ENCODE results near the gene NR2C2AP. TPM values are rescaled to one million over a fixed set of nuclear protein-coding genes. Genes with fewer than 3 reads are reported as not detected.

Gene NR2C2AP
- total RNA-seq, 1 experiment from 2014 or later: 25.7 TPM

- Histone ChIP-seq H3K36me3 (ENCODE audit: low read depth) (no peaks in the 10 kb centered on the region), H3K4me2 (no peak overlapping the region), H3K27ac (no peak overlapping the region), H3F3A (ENCODE audit: insufficient read depth, low read depth) (peaks cover 11% of the 10 kb centered on the region; the same call in 1 of the 2 replicates), H3K9me2 (ENCODE audit: insufficient read depth) (no peaks in the 10 kb centered on the region), H4K20me1 (ENCODE audit: insufficient read depth) (no peaks in the 10 kb centered on the region), H3K79me2 (ENCODE audit: low read depth) (peaks cover 21% of the 10 kb centered on the region), H3K9me3 (ENCODE audit: insufficient read depth, low read depth) (no peaks in the 10 kb centered on the region), H3K4me1 (replicated peaks; ENCODE audit: insufficient read depth) (peaks cover 14% of the 10 kb centered on the region), H3K4me3 (no peak overlapping the region), H2AFZ (no peak overlapping the region), H3K27me3 (ENCODE audit: insufficient read depth, low read depth) (peaks cover 16% of the 10 kb centered on the region; the same call in 1 of the 2 replicates)
- no peak for TF ChIP-seq EZH2 (IDR thresholded peaks at IDR 0.05; ENCODE audit: low read depth)
- TF ChIP-seq, protein P1, sequence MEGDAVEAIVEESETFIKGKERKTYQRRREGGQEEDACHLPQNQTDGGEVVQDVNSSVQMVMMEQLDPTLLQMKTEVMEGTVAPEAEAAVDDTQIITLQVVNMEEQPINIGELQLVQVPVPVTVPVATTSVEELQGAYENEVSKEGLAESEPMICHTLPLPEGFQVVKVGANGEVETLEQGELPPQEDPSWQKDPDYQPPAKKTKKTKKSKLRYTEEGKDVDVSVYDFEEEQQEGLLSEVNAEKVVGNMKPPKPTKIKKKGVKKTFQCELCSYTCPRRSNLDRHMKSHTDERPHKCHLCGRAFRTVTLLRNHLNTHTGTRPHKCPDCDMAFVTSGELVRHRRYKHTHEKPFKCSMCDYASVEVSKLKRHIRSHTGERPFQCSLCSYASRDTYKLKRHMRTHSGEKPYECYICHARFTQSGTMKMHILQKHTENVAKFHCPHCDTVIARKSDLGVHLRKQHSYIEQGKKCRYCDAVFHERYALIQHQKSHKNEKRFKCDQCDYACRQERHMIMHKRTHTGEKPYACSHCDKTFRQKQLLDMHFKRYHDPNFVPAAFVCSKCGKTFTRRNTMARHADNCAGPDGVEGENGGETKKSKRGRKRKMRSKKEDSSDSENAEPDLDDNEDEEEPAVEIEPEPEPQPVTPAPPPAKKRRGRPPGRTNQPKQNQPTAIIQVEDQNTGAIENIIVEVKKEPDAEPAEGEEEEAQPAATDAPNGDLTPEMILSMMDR (conservative IDR thresholded peaks at IDR 0.05): no peak
- CTCF ChIA-PET: no interaction called here
- no TSS peak for BruUV-seq (replicated peaks)
- POLR2A ChIA-PET (ENCODE audit: unreplicated experiment): no interaction called here
- intact Hi-C loops (cut with micrococcal nuclease; ENCODE audit: unreplicated experiment): no loop called here
- DNase-seq: no peak
Observed at GRCh38 chr19:19205416-19206410, 2.5 kb upstream of the NR2C2AP start.

DNA sequence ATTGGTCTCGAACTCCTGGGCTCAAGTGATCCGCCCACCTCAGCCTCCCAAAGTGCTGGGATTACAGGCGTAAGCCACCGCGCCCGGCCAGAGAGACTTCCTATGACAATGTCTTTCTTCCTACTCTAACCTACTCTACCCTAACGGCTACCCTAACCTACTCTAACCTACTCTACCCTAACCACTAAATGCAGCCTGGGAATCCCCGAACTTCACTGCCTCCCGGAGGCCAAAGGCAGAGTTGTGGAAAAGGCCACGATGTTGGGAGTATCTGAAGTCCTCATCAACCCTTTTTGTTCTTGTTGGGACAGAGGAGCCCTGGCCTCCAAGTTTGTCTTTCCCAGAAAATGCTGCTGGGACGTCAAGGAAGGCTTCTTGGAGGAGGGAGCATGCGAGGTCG lies 967 bp upstream of the NR2C2AP start:
- POLR2A ChIA-PET (ENCODE audit: unreplicated experiment): interaction anchor here (1.4 kb wide), 1 partner anchor 11 kb away, joined by 66 read pairs; no protein-coding TSS in a partner anchor
- intact Hi-C loops (cut with micrococcal nuclease; ENCODE audit: unreplicated experiment): no loop called here
- H3K36me3 ChIP-seq (ENCODE audit: low read depth): no peaks in the 10 kb centered on the region
- DNase-seq: no peak
- H3K9me2 ChIP-seq (ENCODE audit: insufficient read depth): no peaks in the 10 kb centered on the region
- CTCF ChIA-PET: no interaction called here
- H3K4me2 ChIP-seq: no peak overlapping the region
- peaks cover 21% of the 10 kb centered on the region; the same call in 1 of the 2 replicates for H3F3A ChIP-seq (ENCODE audit: insufficient read depth, low read depth)
- no peaks in the 10 kb centered on the region for H3K9me3 ChIP-seq (ENCODE audit: insufficient read depth, low read depth)
- no peaks in the 10 kb centered on the region for H4K20me1 ChIP-seq (ENCODE audit: insufficient read depth)
- peaks cover 21% of the 10 kb centered on the region for H3K79me2 ChIP-seq (ENCODE audit: low read depth)
- no TSS peak for BruUV-seq (replicated peaks)
- H3K4me3 ChIP-seq: no peak overlapping the region; the same call in 1 of the 2 replicates
- H3K27me3 ChIP-seq (ENCODE audit: insufficient read depth, low read depth): peaks cover 16% of the 10 kb centered on the region; the same call in 1 of the 2 replicates
- peaks cover 14% of the 10 kb centered on the region for H3K4me1 ChIP-seq (replicated peaks; ENCODE audit: insufficient read depth)
- H3K27ac ChIP-seq: no peak overlapping the region
- no peak overlapping the region for H2AFZ ChIP-seq
- TF ChIP-seq EZH2 (IDR thresholded peaks at IDR 0.05; ENCODE audit: low read depth): no peak
- TF ChIP-seq, protein P1 (conservative IDR thresholded peaks at IDR 0.05): no peak

- no peaks in the 10 kb centered on the region for H3K9me2 ChIP-seq (ENCODE audit: insufficient read depth)
- no peak for TF ChIP-seq EZH2 (IDR thresholded peaks at IDR 0.05; ENCODE audit: low read depth)
- TF ChIP-seq, protein P1 (conservative IDR thresholded peaks at IDR 0.05): no peak
- H3K4me3 ChIP-seq: peak overlapping the region; percentile 91
- peaks cover 25% of the 10 kb centered on the region for H3F3A ChIP-seq (ENCODE audit: insufficient read depth, low read depth)
- H3K27ac ChIP-seq: peak overlapping the region; percentile 68
- intact Hi-C loops (cut with micrococcal nuclease; ENCODE audit: unreplicated experiment): no loop called here
- no peak for DNase-seq
- no peaks in the 10 kb centered on the region for H4K20me1 ChIP-seq (ENCODE audit: insufficient read depth)
- peak overlapping the region; percentile 89 for H2AFZ ChIP-seq
- H3K9me3 ChIP-seq (ENCODE audit: insufficient read depth, low read depth): no peaks in the 10 kb centered on the region
- POLR2A ChIA-PET (ENCODE audit: unreplicated experiment): interaction anchor here (0.6 to 1.4 kb wide), 2 partner anchors 10 to 11 kb away, joined by 3 to 66 read pairs; partner anchors contain the start of gene BORCS8
- peaks cover 16% of the 10 kb centered on the region; the same call in 1 of the 2 replicates for H3K27me3 ChIP-seq (ENCODE audit: insufficient read depth, low read depth)
- peaks cover 21% of the 10 kb centered on the region for H3K79me2 ChIP-seq (ENCODE audit: low read depth)
- CTCF ChIA-PET: interaction anchor here (1.0 to 1.6 kb wide), 2 partner anchors 9 to 23 kb away, joined by 3 read pairs; no protein-coding TSS in a partner anchor
- BruUV-seq (replicated peaks): no TSS peak
- H3K36me3 ChIP-seq (ENCODE audit: low read depth): no peaks in the 10 kb centered on the region
- H3K4me1 ChIP-seq (replicated peaks; ENCODE audit: insufficient read depth): peaks cover 14% of the 10 kb centered on the region
- peak overlapping the region; percentile 83 for H3K4me2 ChIP-seq
Observed at GRCh38 chr19:19202707-19203011, 555 bp downstream of the NR2C2AP start.

Measured in PC-9 (cell line).